AG04449 (cell line): ENCODE results near the gene PRR23E.

Experiments used
- CTCF ChIA-PET: fragments of 350-600 bp; formaldehyde crosslinking; extraction: SDS; loops from one replicate; lab custom pipeline; 2021; ENCODE audit warnings: antibody characterized with exemption; lab: Yijun Ruan, JAX
- POLR2A ChIA-PET: fragments of 400-600, 350-600 bp; formaldehyde crosslinking; extraction: SDS; loops from one replicate; lab custom pipeline; 2020; ENCODE audit warnings: antibody characterized with exemption, inconsistent platforms; lab: Yijun Ruan, JAX
- DNase-seq: peaks from one replicate; pipeline ENCODE4 v3.0.0-alpha.2; 2010; ENCODE audit warnings: low read depth, low spot score
- H3K4me3 ChIP-seq: 2 replicates; pipeline ENCODE4 v1.5.1; 2011; ENCODE audit warnings: low read depth, mild to moderate bottlenecking, control low read depth, low read length
- TF ChIP-seq, protein P1 (sequence below): IDR thresholded peaks from one replicate; pipeline ENCODE4 v1.5.1; 2011; ENCODE audit warnings: mild to moderate bottlenecking, moderate library complexity, low read length, control low read depth, inconsistent platforms; ENCODE audit not compliant: insufficient read depth; ENCODE audit errors: missing control alignments

Gene PRR23E

DNA sequence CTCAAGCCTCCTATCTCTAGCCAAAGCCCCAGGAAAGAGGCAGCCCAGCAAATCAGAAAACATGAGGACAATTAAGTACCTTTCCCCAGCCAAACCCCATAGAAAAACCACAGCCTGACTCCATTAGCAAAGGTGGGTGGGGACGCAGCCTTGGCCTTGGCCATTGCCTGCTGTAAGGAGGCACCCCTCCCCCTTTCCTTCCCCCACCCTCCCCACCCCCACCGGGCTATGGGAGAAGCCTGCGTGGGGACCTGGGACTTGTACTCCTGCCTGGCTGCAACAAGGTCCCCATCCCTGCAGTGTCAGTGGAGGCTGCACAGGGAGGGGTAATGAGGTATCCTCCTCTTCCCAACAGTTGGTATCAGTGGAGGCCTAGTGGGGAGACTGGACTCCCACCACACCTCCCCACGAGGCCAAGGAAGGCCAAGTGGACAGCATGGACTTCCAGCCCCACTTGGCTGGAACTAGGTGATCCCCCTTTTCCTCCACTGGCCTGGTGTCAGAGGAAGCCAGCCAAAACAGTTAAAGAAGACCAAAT is 20.5 kb downstream of the PRR23E start:
- POLR2A ChIA-PET, result no interaction called here
- no peak overlapping the region for H3K4me3 ChIP-seq
- CTCF ChIA-PET, result no interaction called here
- TF ChIP-seq, protein P1, sequence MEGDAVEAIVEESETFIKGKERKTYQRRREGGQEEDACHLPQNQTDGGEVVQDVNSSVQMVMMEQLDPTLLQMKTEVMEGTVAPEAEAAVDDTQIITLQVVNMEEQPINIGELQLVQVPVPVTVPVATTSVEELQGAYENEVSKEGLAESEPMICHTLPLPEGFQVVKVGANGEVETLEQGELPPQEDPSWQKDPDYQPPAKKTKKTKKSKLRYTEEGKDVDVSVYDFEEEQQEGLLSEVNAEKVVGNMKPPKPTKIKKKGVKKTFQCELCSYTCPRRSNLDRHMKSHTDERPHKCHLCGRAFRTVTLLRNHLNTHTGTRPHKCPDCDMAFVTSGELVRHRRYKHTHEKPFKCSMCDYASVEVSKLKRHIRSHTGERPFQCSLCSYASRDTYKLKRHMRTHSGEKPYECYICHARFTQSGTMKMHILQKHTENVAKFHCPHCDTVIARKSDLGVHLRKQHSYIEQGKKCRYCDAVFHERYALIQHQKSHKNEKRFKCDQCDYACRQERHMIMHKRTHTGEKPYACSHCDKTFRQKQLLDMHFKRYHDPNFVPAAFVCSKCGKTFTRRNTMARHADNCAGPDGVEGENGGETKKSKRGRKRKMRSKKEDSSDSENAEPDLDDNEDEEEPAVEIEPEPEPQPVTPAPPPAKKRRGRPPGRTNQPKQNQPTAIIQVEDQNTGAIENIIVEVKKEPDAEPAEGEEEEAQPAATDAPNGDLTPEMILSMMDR, result no peak
- DNase-seq, result no peak

DNA sequence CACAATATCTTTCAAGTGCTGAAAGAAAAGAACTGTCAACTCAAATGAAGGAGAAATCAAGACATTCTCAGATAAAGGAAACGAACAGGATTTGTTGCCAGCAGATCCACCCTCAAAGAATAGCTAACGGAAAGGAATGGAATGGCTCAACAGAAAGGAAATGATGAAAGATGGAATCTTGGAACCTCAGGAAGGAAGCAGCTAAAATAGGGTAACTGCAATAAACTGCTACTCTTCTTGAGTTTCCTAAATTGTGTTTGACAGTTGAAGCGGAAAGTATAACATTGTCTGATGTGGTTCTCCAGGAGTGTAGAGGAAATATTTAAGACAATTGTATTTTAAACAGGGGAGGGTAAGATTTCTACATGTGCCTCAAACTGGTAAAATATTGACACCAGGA is 22.0 kb downstream of the PRR23E start:
- no peak overlapping the region for H3K4me3 ChIP-seq
- CTCF ChIA-PET, result no interaction called here
- POLR2A ChIA-PET, result no interaction called here
- TF ChIP-seq, protein P1, result no peak
- no peak for DNase-seq

DNA sequence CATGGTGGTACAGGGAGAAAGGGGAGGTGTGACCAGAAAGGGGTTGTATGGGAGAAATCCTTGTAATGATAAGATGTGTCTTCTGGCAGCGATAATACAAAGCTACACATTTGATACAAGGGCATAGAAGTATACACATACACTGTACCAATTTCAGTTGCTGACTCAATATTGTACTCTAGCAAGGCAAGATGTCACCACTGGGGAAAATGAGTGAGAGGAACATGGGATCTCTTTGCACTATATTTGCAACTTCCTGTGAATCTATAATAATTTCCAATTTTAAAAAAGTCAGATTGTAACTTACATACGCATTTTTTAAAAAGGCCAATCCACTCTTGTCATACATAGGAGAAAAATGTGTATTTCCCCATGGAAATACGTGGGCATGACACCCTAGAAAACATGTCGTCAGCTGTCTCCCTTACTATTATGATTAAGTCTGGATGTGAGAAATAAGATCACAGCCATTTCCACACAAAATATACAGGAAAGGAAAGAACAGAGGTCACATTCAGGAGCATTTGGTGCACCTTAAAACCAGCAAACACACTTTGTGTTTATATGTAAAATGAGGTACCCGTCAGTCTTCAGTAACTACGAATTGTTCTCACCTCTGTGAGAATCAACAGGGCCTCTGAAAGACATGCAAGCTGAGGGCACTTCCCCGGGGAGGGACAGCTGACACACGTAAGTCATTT is 22.9 kb downstream of the PRR23E start:
- ChIA-PET CTCF (no interaction called here), POLR2A (no interaction called here)
- TF ChIP-seq, protein P1, result no peak
- DNase-seq, result no peak
- H3K4me3 ChIP-seq, result no peak overlapping the region

DNA sequence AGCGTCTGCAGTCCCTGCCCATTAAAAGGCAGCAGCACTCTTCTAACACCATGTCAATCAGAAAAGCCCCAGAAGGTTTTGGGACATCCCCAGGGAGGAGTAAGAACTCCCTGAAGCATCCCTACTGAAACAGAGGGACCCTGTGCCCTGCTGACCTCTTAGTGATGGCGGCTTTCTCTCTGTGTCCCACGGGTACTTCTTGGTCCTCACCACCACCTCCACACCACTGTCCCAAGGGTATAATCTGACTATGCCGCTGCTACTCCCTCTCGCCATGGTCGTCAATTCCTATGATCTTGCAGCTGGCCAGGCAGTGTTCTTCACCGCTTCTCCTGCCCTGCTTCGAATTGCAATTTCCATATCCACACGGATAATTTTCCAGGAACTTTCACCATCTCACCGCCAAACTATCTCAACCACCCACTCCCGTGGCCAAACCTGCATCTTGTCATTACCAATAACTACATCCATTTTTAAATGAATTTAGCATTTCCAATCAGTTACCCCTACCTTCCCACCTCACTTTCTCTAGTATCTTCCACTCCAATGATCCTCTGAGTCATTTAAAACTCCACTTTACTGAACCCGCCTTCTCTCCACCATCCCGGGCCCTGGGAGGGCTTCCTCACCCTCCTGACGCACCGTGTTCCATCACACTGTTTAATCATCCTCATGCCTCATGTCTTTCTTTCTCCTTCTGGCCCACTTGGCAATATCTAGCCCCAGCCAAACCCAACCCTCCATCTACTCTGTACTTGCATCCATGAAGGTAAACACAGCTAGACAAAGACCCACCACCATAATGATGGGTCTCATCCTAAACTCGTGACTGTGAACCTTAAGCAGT is 23.7 kb downstream of the PRR23E start:
- no peak for DNase-seq
- POLR2A ChIA-PET, result no interaction called here
- TF ChIP-seq, protein P1, result no peak
- CTCF ChIA-PET, result no interaction called here
- H3K4me3 ChIP-seq, result no peak overlapping the region

DNA sequence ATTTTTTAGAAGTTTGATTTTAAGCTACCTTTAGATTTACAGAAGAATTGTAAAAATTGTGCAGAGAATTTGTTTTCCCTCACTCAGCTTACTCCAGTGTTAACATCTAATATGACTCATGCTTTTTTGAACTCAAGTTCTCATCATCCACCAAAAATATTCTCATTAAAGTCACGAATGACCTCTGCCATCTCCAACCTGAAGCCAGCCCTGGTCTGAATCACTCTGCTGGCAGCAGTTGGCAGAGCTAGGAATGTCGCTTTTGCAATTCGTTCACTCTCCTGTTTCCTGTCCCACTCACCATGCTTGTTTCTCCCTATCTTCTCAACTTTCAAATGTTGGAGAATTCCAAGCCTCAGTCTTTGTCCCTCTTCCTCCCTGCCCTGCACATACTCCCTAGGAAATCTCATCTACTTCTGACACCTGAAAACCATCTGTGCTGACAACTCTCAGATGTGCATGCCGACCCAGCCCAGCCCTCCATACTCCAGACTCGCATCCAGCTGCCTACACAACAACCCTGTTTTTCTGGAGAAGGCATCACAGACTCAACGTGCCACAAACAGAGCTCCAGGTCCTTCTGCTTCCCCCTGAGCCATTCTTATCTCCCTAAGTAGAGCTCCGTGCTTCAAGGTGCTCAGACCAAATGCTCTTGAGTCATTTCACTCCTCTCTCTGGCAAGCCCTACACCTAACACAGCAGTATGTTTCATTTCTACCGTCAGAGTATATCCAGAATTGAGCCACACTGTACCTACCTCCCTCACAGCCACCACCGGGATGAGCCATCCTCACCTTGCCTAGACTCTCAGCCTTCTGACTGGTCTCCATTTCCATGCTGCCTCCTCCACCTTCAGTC is 24.9 kb downstream of the PRR23E start:
- no peak overlapping the region for H3K4me3 ChIP-seq
- CTCF ChIA-PET, result no interaction called here
- TF ChIP-seq, protein P1, result no peak
- POLR2A ChIA-PET, result no interaction called here
- DNase-seq, result no peak
